Astrocyte (in vitro differentiated cells and primary cell): Measurements from ENCODE around the gene LYPD4. TPM values are rescaled to one million over a fixed set of nuclear protein-coding genes. Genes with fewer than 3 reads are reported as not detected.

Source experiments
- DNase-seq: peaks from one replicate; pipeline ENCODE4 v3.0.0-alpha.2; 2010; ENCODE audit warnings: low read depth
- FAIRE-seq: peaks from 2 replicates; lab custom pipeline; 2011; peaks lifted over from hg19 to GRCh38; lab: Jason Lieb, UNC
- H2AFZ ChIP-seq: 2 replicates; pipeline ENCODE4 v1.6.0; 2012; ENCODE audit warnings: low read depth, low read length, inconsistent platforms
- H3K27ac ChIP-seq: 2 replicates; pipeline ENCODE4 v1.5.1; 2011; ENCODE audit warnings: low read depth, low read length, inconsistent platforms
- H3K27me3 ChIP-seq: 2 replicates; pipeline ENCODE4 v1.6.0; 2011; ENCODE audit warnings: low read length, inconsistent platforms; ENCODE audit not compliant: insufficient read depth
- H3K36me3 ChIP-seq: 2 replicates; pipeline ENCODE4 v1.5.1; 2011; ENCODE audit warnings: low read length, inconsistent platforms; ENCODE audit not compliant: insufficient read depth
- H3K4me1 ChIP-seq: 2 replicates; pipeline ENCODE4 v1.5.1; 2011; ENCODE audit warnings: low read length, inconsistent platforms; ENCODE audit not compliant: insufficient read depth
- H3K4me2 ChIP-seq: 2 replicates; pipeline ENCODE4 v1.6.0; 2012; ENCODE audit warnings: low read length, inconsistent platforms
- H3K4me3 ChIP-seq: 2 replicates; pipeline ENCODE4 v1.5.1; 2011; ENCODE audit warnings: low read depth, mild to moderate bottlenecking, low read length, inconsistent platforms; ENCODE audit not compliant: insufficient read depth
- H3K79me2 ChIP-seq: 2 replicates; pipeline ENCODE4 v1.6.0; 2012; ENCODE audit warnings: mild to moderate bottlenecking, low read length, inconsistent platforms; ENCODE audit not compliant: insufficient read depth
- H3K9ac ChIP-seq: 2 replicates; pipeline ENCODE4 v1.6.0; 2012; ENCODE audit warnings: mild to moderate bottlenecking, low read length, inconsistent platforms
- H3K9me3 ChIP-seq: 2 replicates; pipeline ENCODE4 v1.5.1; 2012; ENCODE audit warnings: low read depth, mild to moderate bottlenecking, low read length, inconsistent platforms; ENCODE audit not compliant: insufficient read depth
- H4K20me1 ChIP-seq: 2 replicates; pipeline ENCODE4 v1.6.0; 2012; ENCODE audit warnings: low read length, inconsistent platforms; ENCODE audit not compliant: insufficient read depth
- H3K27ac Mint-ChIP-seq: one replicate; pipeline ENCODE4 v1.8.0; 2021; ENCODE audit warnings: mild to moderate bottlenecking, mixed read lengths; ENCODE audit not compliant: unreplicated experiment
- H3K27me3 Mint-ChIP-seq: one replicate; pipeline ENCODE4 v1.8.0; 2021; ENCODE audit warnings: low read depth, mixed read lengths; ENCODE audit not compliant: unreplicated experiment
- H3K36me3 Mint-ChIP-seq: one replicate; pipeline ENCODE4 v1.8.0; 2021; ENCODE audit warnings: low read depth, mixed read lengths; ENCODE audit not compliant: unreplicated experiment
- H3K4me1 Mint-ChIP-seq: one replicate; pipeline ENCODE4 v1.8.0; 2021; ENCODE audit warnings: low read depth, mixed read lengths; ENCODE audit not compliant: unreplicated experiment
- H3K4me3 Mint-ChIP-seq: one replicate; pipeline ENCODE4 v1.8.0; 2021; ENCODE audit warnings: mild to moderate bottlenecking, moderate library complexity, mixed read lengths; ENCODE audit not compliant: unreplicated experiment
- H3K9me3 Mint-ChIP-seq: one replicate; pipeline ENCODE4 v1.8.0; 2021; ENCODE audit warnings: mild to moderate bottlenecking, mixed read lengths; ENCODE audit not compliant: unreplicated experiment
- EZH2 ChIP-seq: IDR thresholded peaks from 2 replicates; pipeline ENCODE4 v1.6.1; 2012; ENCODE audit warnings: mild to moderate bottlenecking, low read length, inconsistent platforms; ENCODE audit not compliant: insufficient read depth
- total RNA-seq: library from RNA; stranded (reverse); gene quantifications from 2 replicates; pipeline ENCODE4 v1.2.1, GENCODE V29; 2021
- TF ChIP-seq, protein P1 (sequence below): IDR thresholded peaks from 2 replicates; pipeline ENCODE4 v1.5.1; 2011; ENCODE audit warnings: low read depth, mild to moderate bottlenecking, inconsistent platforms, low read length, moderate library complexity; ENCODE audit not compliant: insufficient read depth

Gene LYPD4
- total RNA-seq, 1 donor from 2014 or later: not detected

DNA sequence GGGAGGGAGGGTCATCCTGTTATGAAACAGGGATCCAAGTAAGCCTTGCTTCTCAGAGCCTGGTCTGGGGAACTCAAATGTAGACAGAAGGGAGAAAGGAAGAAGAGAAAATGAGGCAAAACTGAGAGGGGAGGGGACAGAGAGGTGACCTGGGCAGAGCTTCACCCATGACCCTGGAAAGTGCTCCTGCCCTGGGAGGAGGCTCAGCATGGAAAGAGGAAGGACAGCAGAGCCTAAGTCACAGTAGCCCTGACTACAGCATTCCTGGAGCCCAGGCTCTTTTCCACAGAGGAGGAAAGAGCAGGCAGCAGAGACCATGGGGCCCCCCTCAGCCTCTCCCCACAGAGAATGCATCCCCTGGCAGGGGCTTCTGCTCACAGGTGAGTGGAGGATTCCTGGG is 48.1 kb downstream of the LYPD4 start, which contains the start of gene CEACAM3:
Gene CEACAM3, plus strand, starts transcription at position 226 of the 400 bp plus-strand sequence. Its CDS starts 91 bp downstream, at position 317.
- peaks cover 2% of the 10 kb centered on the region for H3K36me3 Mint-ChIP-seq
- TF ChIP-seq, protein P1, sequence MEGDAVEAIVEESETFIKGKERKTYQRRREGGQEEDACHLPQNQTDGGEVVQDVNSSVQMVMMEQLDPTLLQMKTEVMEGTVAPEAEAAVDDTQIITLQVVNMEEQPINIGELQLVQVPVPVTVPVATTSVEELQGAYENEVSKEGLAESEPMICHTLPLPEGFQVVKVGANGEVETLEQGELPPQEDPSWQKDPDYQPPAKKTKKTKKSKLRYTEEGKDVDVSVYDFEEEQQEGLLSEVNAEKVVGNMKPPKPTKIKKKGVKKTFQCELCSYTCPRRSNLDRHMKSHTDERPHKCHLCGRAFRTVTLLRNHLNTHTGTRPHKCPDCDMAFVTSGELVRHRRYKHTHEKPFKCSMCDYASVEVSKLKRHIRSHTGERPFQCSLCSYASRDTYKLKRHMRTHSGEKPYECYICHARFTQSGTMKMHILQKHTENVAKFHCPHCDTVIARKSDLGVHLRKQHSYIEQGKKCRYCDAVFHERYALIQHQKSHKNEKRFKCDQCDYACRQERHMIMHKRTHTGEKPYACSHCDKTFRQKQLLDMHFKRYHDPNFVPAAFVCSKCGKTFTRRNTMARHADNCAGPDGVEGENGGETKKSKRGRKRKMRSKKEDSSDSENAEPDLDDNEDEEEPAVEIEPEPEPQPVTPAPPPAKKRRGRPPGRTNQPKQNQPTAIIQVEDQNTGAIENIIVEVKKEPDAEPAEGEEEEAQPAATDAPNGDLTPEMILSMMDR: no peak
- no peak for TF ChIP-seq EZH2
- no peak within 1 kb of the TSS for H3K27ac ChIP-seq
- no peaks in the 10 kb centered on the region for H4K20me1 ChIP-seq
- H3K9me3 Mint-ChIP-seq: peaks cover 1% of the 10 kb centered on the region
- no peak within 1 kb of the TSS for H3K27ac Mint-ChIP-seq
- DNase-seq (no peak), FAIRE-seq (no peak)
- peaks cover 41% of the 10 kb centered on the region for H3K27me3 Mint-ChIP-seq
- H3K9ac ChIP-seq: no peak within 1 kb of the TSS
- H3K4me2 ChIP-seq: no peak within 1 kb of the TSS
- no peaks in the 10 kb centered on the region for H3K9me3 ChIP-seq
- peaks cover 2% of the 10 kb centered on the region for H3K4me1 ChIP-seq
- H3K4me3 Mint-ChIP-seq: no peak within 1 kb of the TSS
- H3K4me3 ChIP-seq: no peak within 1 kb of the TSS
- H3K36me3 ChIP-seq: no peaks in the 10 kb centered on the region
- H2AFZ ChIP-seq: no peak within 1 kb of the TSS
- no peaks in the 10 kb centered on the region for H3K79me2 ChIP-seq
- peaks cover 10% of the 10 kb centered on the region for H3K4me1 Mint-ChIP-seq
- H3K27me3 ChIP-seq: no peaks in the 10 kb centered on the region

DNA sequence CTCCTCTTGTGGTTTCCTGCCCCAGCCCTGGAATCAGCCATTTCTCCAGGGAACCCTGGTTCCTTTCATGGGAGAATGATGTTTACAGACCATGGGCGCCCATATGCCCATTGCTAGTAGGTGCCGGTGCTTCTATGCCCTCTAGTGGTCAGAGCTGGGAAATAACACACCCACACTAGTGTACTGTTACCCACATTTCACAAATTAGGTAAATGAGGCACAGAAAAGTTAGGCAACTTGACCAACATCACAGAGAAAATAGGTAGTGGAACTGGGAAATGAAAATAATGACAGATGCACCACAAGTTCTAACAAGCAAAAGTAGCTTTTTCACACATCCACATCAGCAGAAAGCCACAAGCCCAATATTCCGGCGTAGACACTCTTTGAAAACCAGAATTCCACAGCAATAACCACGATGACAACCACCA is 49.4 kb downstream of the LYPD4 start:
- TF ChIP-seq EZH2: no peak
- TF ChIP-seq, protein P1: peak; percentile 77
- H3K27ac Mint-ChIP-seq: no peak overlapping the region
- Histone ChIP-seq H3K79me2 (no peaks in the 10 kb centered on the region), H3K4me1 (peaks cover 2% of the 10 kb centered on the region), H3K9me3 (no peaks in the 10 kb centered on the region), H4K20me1 (no peaks in the 10 kb centered on the region), H3K9ac (no peak overlapping the region), H3K4me2 (no peak overlapping the region), H2AFZ (no peak overlapping the region), H3K27me3 (no peaks in the 10 kb centered on the region), H3K4me3 (no peak overlapping the region), H3K36me3 (no peaks in the 10 kb centered on the region), H3K27ac (no peak overlapping the region)
- peaks cover 10% of the 10 kb centered on the region for H3K4me1 Mint-ChIP-seq
- no peak overlapping the region for H3K4me3 Mint-ChIP-seq
- no peaks in the 10 kb centered on the region for H3K9me3 Mint-ChIP-seq
- FAIRE-seq (peak; percentile 90), DNase-seq (no peak)
- peaks cover 45% of the 10 kb centered on the region for H3K27me3 Mint-ChIP-seq
- H3K36me3 Mint-ChIP-seq: peaks cover 2% of the 10 kb centered on the region

DNA sequence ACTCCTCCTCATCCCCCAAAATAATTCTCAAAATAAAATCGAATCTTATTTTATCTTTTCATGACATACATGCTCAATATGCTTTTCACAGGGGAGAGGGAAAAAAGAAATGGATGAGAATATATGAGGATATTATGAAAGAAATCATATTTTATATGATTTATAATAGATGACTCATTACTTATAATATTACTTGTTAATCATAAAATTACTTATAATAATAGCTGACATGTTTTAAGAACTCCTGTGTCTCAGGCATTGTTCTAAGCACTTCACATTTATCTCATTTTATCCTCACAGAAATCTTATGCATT is 51.1 kb downstream of the LYPD4 start:
- H3K27me3 ChIP-seq: no peaks in the 10 kb centered on the region
- H3K4me3 ChIP-seq: no peak overlapping the region
- no peak overlapping the region for H3K4me3 Mint-ChIP-seq
- H4K20me1 ChIP-seq: no peaks in the 10 kb centered on the region
- no peak for TF ChIP-seq EZH2
- TF ChIP-seq, protein P1: no peak
- no peaks in the 10 kb centered on the region for H3K36me3 ChIP-seq
- H3K4me1 ChIP-seq: peaks cover 2% of the 10 kb centered on the region
- H3K27me3 Mint-ChIP-seq: peaks cover 50% of the 10 kb centered on the region
- peaks cover 10% of the 10 kb centered on the region for H3K4me1 Mint-ChIP-seq
- H3K9me3 Mint-ChIP-seq: no peaks in the 10 kb centered on the region
- H3K27ac ChIP-seq: no peak overlapping the region
- H3K36me3 Mint-ChIP-seq: peaks cover 2% of the 10 kb centered on the region
- H3K9ac ChIP-seq: no peak overlapping the region
- H3K27ac Mint-ChIP-seq: no peak overlapping the region
- no peak overlapping the region for H3K4me2 ChIP-seq
- no peak overlapping the region for H2AFZ ChIP-seq
- H3K79me2 ChIP-seq: no peaks in the 10 kb centered on the region
- FAIRE-seq (no peak), DNase-seq (no peak)
- H3K9me3 ChIP-seq: no peaks in the 10 kb centered on the region
